ENCODE measurements around the gene GAS7.

Gene GAS7

GRCh38 chr17:10196384-10196895 lies 2.0 kb downstream of the GAS7 start:
- no peak for ATAC-seq
- no peak for TF ChIP-seq ZNF565 (CRISPR knock-in tag; conservative IDR thresholded peaks at IDR 0.05; ENCODE audit: low read depth)
- TF ChIP-seq TOX (CRISPR knock-in tag; IDR thresholded peaks at IDR 0.05; ENCODE audit: borderline replicate concordance), result no peak
- no peak for TF ChIP-seq ARNTL (CRISPR knock-in tag; IDR thresholded peaks at IDR 0.05; ENCODE audit: borderline replicate concordance, low read depth)
- TF ChIP-seq OSR1 (CRISPR knock-in tag; IDR thresholded peaks at IDR 0.05), result no peak
- TF ChIP-seq ZFP30 (CRISPR knock-in tag; IDR thresholded peaks at IDR 0.05), result no peak
- no peak for TF ChIP-seq POU6F1 (CRISPR knock-in tag; IDR thresholded peaks at IDR 0.05; ENCODE audit: borderline replicate concordance, low read depth)
- no peak for TF ChIP-seq CSDC2 (CRISPR knock-in tag; IDR thresholded peaks at IDR 0.05)
- TF ChIP-seq TCF4 (CRISPR knock-in tag; IDR thresholded peaks at IDR 0.05; ENCODE audit: borderline replicate concordance), result no peak
- TF ChIP-seq ZFP3 (CRISPR knock-in tag; IDR thresholded peaks at IDR 0.05), result no peak
- TF ChIP-seq ESRRG (CRISPR knock-in tag; IDR thresholded peaks at IDR 0.05), result no peak
- TF ChIP-seq CSRNP3 (CRISPR knock-in tag; IDR thresholded peaks at IDR 0.05), result no peak
- TF ChIP-seq SNAI2 (CRISPR knock-in tag; IDR thresholded peaks at IDR 0.05), result no peak
- no peak for TF ChIP-seq CREB5 (CRISPR knock-in tag; IDR thresholded peaks at IDR 0.05; ENCODE audit: low read depth)
- TF ChIP-seq PATZ1 (CRISPR knock-in tag; IDR thresholded peaks at IDR 0.05; ENCODE audit: borderline replicate concordance), result no peak
- TF ChIP-seq RARB (CRISPR knock-in tag; IDR thresholded peaks at IDR 0.05), result no peak

- ATAC-seq, result no peak
- TF ChIP-seq BACH2 (CRISPR knock-in tag; IDR thresholded peaks at IDR 0.05; ENCODE audit: borderline replicate concordance) (no peak), ZNF70 (CRISPR knock-in tag; IDR thresholded peaks at IDR 0.05) (no peak), RARB (CRISPR knock-in tag; IDR thresholded peaks at IDR 0.05) (no peak), ZC3H10 (CRISPR knock-in tag; IDR thresholded peaks at IDR 0.05) (no peak), ZNF565 (CRISPR knock-in tag; conservative IDR thresholded peaks at IDR 0.05; ENCODE audit: low read depth) (no peak), PPARA (CRISPR knock-in tag; IDR thresholded peaks at IDR 0.05; ENCODE audit: borderline replicate concordance) (no peak), ZFP3 (CRISPR knock-in tag; IDR thresholded peaks at IDR 0.05) (no peak), PATZ1 (CRISPR knock-in tag; IDR thresholded peaks at IDR 0.05; ENCODE audit: borderline replicate concordance) (no peak), POU6F1 (CRISPR knock-in tag; IDR thresholded peaks at IDR 0.05; ENCODE audit: borderline replicate concordance, low read depth) (no peak), CSRNP3 (CRISPR knock-in tag; IDR thresholded peaks at IDR 0.05) (no peak), ARNTL (CRISPR knock-in tag; IDR thresholded peaks at IDR 0.05; ENCODE audit: borderline replicate concordance, low read depth) (no peak), OSR1 (CRISPR knock-in tag; IDR thresholded peaks at IDR 0.05) (no peak), ISL1 (CRISPR knock-in tag; IDR thresholded peaks at IDR 0.05) (no peak), ZNF8 (CRISPR knock-in tag; IDR thresholded peaks at IDR 0.05) (no peak), TSHZ2 (CRISPR knock-in tag; IDR thresholded peaks at IDR 0.05) (no peak), CSDC2 (CRISPR knock-in tag; IDR thresholded peaks at IDR 0.05) (no peak), CREB5 (CRISPR knock-in tag; IDR thresholded peaks at IDR 0.05; ENCODE audit: low read depth) (no peak)
These were observed 3.2 kb downstream of the GAS7 start for GRCh38 chr17:10195090-10195805.
